GM12874 (cell line): ENCODE data around the gene PRKCE.

ENCODE experiments used
- CTCF ChIP-seq: IDR thresholded peaks from 2 replicates; pipeline ENCODE4 v1.5.1; 2011; ENCODE audit warnings: low read depth, mild to moderate bottlenecking, control low read depth, low read length, moderate library complexity; ENCODE audit not compliant: insufficient read depth

Gene PRKCE

GRCh38 chr2:46136481-46136880 is 485.0 kb downstream of the PRKCE start:
- no peak for TF ChIP-seq CTCF

- TF ChIP-seq CTCF = no peak
Observed at GRCh38 chr2:46136953-46137352, 485.5 kb downstream of the PRKCE start.

GRCh38 chr2:46142546-46143428 is 491.3 kb downstream of the PRKCE start:
- TF ChIP-seq CTCF = no peak

- TF ChIP-seq CTCF = no peak
Observed at GRCh38 chr2:46143429-46144132, 492.1 kb downstream of the PRKCE start.

GRCh38 chr2:46144133-46144800 is 492.8 kb downstream of the PRKCE start:
- no peak for TF ChIP-seq CTCF

GRCh38 chr2:46145017-46145416 is 493.5 kb downstream of the PRKCE start:
- no peak for TF ChIP-seq CTCF

- no peak for TF ChIP-seq CTCF
Observed at GRCh38 chr2:46145840-46146239, 494.4 kb downstream of the PRKCE start.
